ENCODE data around the gene INCA1.

Gene INCA1

GRCh38 chr17:4969551-4970173 lies 27.7 kb downstream of the INCA1 start:
- DNase-seq: peak; percentile 15

- DNase-seq: peak; percentile 85
These were observed 28.2 kb downstream of the INCA1 start for GRCh38 chr17:4969047-4969550.

GRCh38 chr17:4968486-4969046 lies 28.8 kb downstream of the INCA1 start:
- DNase-seq: no peak

- peak; percentile 93 for DNase-seq
These were observed 29.5 kb downstream of the INCA1 start, which contains the start of gene SPAG7 for GRCh38 chr17:4967539-4968485. Gene SPAG7, minus strand, starts transcription at chr17:4967817. Its CDS starts 13 bp downstream, at chr17:4967804.

GRCh38 chr17:4966844-4967538 lies 30.3 kb downstream of the INCA1 start:
- peak; percentile 100 for DNase-seq

GRCh38 chr17:4965311-4965986 lies 31.9 kb downstream of the INCA1 start:
- DNase-seq: no peak

GRCh38 chr17:4960279-4960922 lies 36.9 kb downstream of the INCA1 start:
- no peak for DNase-seq

- no peak for DNase-seq
These were observed 37.9 kb downstream of the INCA1 start for GRCh38 chr17:4959261-4959965.

- no peak for DNase-seq
These were observed 39.2 kb downstream of the INCA1 start for GRCh38 chr17:4958102-4958501.

- DNase-seq: no peak
These were observed 40.7 kb downstream of the INCA1 start for GRCh38 chr17:4956493-4957061.

- DNase-seq: no peak
These were observed 42.2 kb downstream of the INCA1 start for GRCh38 chr17:4955091-4955490.

GRCh38 chr17:4953451-4953961 lies 43.8 kb downstream of the INCA1 start:
- no peak for DNase-seq

- DNase-seq: no peak
These were observed 45.8 kb downstream of the INCA1 start for GRCh38 chr17:4951486-4951885.

GRCh38 chr17:4950746-4951204 lies 46.5 kb downstream of the INCA1 start, which contains the start of gene ENO3:
Gene ENO3, plus strand, starts transcription at chr17:4951119. Its CDS starts 711 bp downstream, at chr17:4951830.
- no peak for DNase-seq

- peak; percentile 42 for DNase-seq
These were observed 47.1 kb downstream of the INCA1 start for GRCh38 chr17:4950075-4950745.

GRCh38 chr17:4949321-4950074 lies 47.8 kb downstream of the INCA1 start:
- DNase-seq: peak; percentile 73

GRCh38 chr17:4948931-4949320 lies 48.4 kb downstream of the INCA1 start:
- peak; percentile 89 for DNase-seq

- DNase-seq: peak; percentile 93
These were observed 49.0 kb downstream of the INCA1 start, which contains the start of gene PFN1 for GRCh38 chr17:4948166-4948930. Gene PFN1, minus strand, starts transcription at chr17:4948530. Its CDS starts 136 bp downstream, at chr17:4948394.

Measured in MV-4-11 (cell line).